ENCODE measurements around the gene TRPM5. TPM values are rescaled to one million over a fixed set of nuclear protein-coding genes. Genes with fewer than 3 reads are reported as not detected.

The TRPM5 gene
- total and polyA plus RNA-seq, 2 donors (not counting 1 experiment from before 2014, with no cell fraction given), result 0.03 TPM; not detected in 1

GRCh38 chr11:2431395-2431794, 12.9 kb downstream of the TRPM5 start:
- intact Hi-C loops (cut with micrococcal nuclease), result no loop called here

More at GRCh38 chr11:2431395-2431794, 12.9 kb downstream of the TRPM5 start:
- POLR2A ChIA-PET, result no interaction called here
- WGBS (ENCODE audit: insufficient coverage), result 71% methylated on average over 1 of the region's 1 CpG
- Histone ChIP-seq H3K36me3 (replicated peaks in 1 of 2; ENCODE audit: control extremely low read depth in 1 of 2, control insufficient read depth in 1 of 2, extremely low read depth in 1 of 2, insufficient read depth in 2 of 2, low read length in 1 of 2) (no peaks in the 10 kb centered on the region), H3K27ac (ENCODE audit: low read length in 2 of 2) (no peak overlapping the region), H4K20me1 (ENCODE audit: control insufficient read depth, insufficient read depth, low read length, poor library complexity, severe bottlenecking) (no peaks in the 10 kb centered on the region), H3K4me1 (ENCODE audit: control insufficient read depth in 2 of 2, insufficient read depth in 2 of 2, low read length in 2 of 2) (no peaks in the 10 kb centered on the region), H2AFZ (ENCODE audit: insufficient read depth, low read depth, low read length, poor library complexity, severe bottlenecking) (no peak overlapping the region), H3K79me2 (ENCODE audit: control insufficient read depth, insufficient read depth, low read length) (no peaks in the 10 kb centered on the region), H3K27me3 (replicated peaks in 1 of 4; ENCODE audit: control extremely low read depth in 1 of 4, control insufficient read depth in 3 of 4, insufficient read depth in 4 of 4, low read length in 3 of 4) (peaks cover 0 to 6% (median 1%) of the 10 kb centered on the region in 4 experiments), H3K9ac (ENCODE audit: low read length) (no peak overlapping the region), H3K9me3 (ENCODE audit: control extremely low read depth in 1 of 3, control insufficient read depth in 2 of 3, insufficient read depth in 1 of 3, low read length in 2 of 3) (peaks cover 0 to under 1% (median 0%) of the 10 kb centered on the region in 3 donors), H3K4me3 (ENCODE audit: control extremely low read depth in 1 of 5, extremely low read depth in 1 of 5, insufficient read depth in 1 of 5, low read depth in 2 of 5, low read length in 4 of 5) (no peak overlapping the region), H3K4me2 (replicated peaks; ENCODE audit: low read depth, low read length, poor library complexity, severe bottlenecking) (no peak overlapping the region)
- Mint-ChIP-seq H3K27me3 (no peaks in the 10 kb centered on the region), H3K27ac (no peak overlapping the region), H3K4me3 (no peak overlapping the region), H3K4me1 (no peaks in the 10 kb centered on the region), H3K9me3 (ENCODE audit: insufficient read depth) (no peaks in the 10 kb centered on the region)
- ATAC-seq (ENCODE audit: low read depth), result no peak
- no peak for DNase-seq
- TF ChIP-seq EZH2 (IDR thresholded peaks at IDR 0.05; ENCODE audit: borderline replicate concordance, insufficient read depth, low read depth, low read length, poor library complexity, severe bottlenecking) (no peak), CTCF (IDR thresholded peaks at IDR 0.05) (no peak)
- CTCF ChIA-PET, result interaction anchor here (1.0 to 1.2 kb wide), 4 partner anchors 10 to 457 kb away, joined by 3 to 12 read pairs (median 6); no protein-coding TSS in a partner anchor
